Left lung (tissue), 10 donors: ENCODE measurements around the gene NKTR. TPM values are rescaled to one million over a fixed set of nuclear protein-coding genes. Genes with fewer than 3 reads are reported as not detected.

Experiments
- ATAC-seq: fragments of 200-7000 bp; cut with Tn5 transposase; one replicate; pipeline ENCODE4 v1.9.1; 2020; ENCODE audit warnings: moderate library complexity
- DNase-seq, 4 donors: peaks; one replicate each; pipeline ENCODE4 v3.0.0-alpha.2; 2013 to 2020
- H3K27ac ChIP-seq, 2 donors: fragments of 200-600 bp; sonication (generic) in 1 of 2; one replicate each; pipeline versions ENCODE4 v1.5.0 to v1.8.0; 2020 to 2021
- H3K27me3 ChIP-seq, 2 donors: fragments of 200-600 bp; sonication (generic) in 1 of 2; one replicate each; pipeline versions ENCODE4 v1.5.0 to v1.8.0; 2020 to 2021
- H3K36me3 ChIP-seq, 2 donors: fragments of 200-600 bp; sonication (generic) in 1 of 2; one replicate each; pipeline versions ENCODE4 v1.5.0 to v1.8.0; 2020 to 2021
- H3K4me1 ChIP-seq, 2 donors: fragments of 200-600 bp; one replicate each; pipeline ENCODE4 v1.8.0; 2021
- H3K4me3 ChIP-seq, 2 donors: fragments of 200-600 bp; sonication (generic) in 1 of 2; one replicate each; pipeline versions ENCODE4 v1.5.0 to v1.8.0; 2020 to 2021; ENCODE audit warnings: mild to moderate bottlenecking in 1 of 2
- H3K9me3 ChIP-seq, 2 donors: fragments of 200-600 bp; sonication (generic) in 1 of 2; one replicate each; pipeline versions ENCODE4 v1.5.0 to v1.8.0; 2020 to 2021
- CTCF ChIP-seq, 2 donors: fragments of 200-600 bp; sonication (generic) in 1 of 2; IDR thresholded peaks; one replicate each; pipeline versions ENCODE4 v1.5.0 to v1.8.0; 2021; ENCODE audit warnings: antibody characterized with exemption in 2 of 2
- intact Hi-C, 2 donors: fragments of 100-400 bp; cut with DNase I; formaldehyde crosslinking; loops; one replicate each; pipeline versions ENCODE4 v1.11.2 to v1.14.2; 2022
- polyA plus RNA-seq, 6 donors: library from polyadenylated mRNA; unstranded; fragments of 120-200 nt; gene quantifications; one replicate each; pipeline ENCODE4 v1.2.1, GENCODE V29; 2013; ENCODE audit not compliant: insufficient read length in 6 of 6
- total RNA-seq, 2 donors: library from RNA; stranded (reverse); fragmentation: NEBNext Ultra II Directional; extraction: Animal tissue kit (Norgen Biotek cat#: 25700); gene quantifications; one replicate each; pipeline ENCODE4 v1.2.1, GENCODE V29; 2021
- donor health status: DM: no; HTN: yes; CAD: no.
- donor health status: DM: no; HTN: no; CAD: no.

Gene NKTR
- total and polyA plus RNA-seq, 8 donors: 53.7 to 254 (median 207) TPM

GRCh38 chr3:42652251-42652610 is 51.7 kb downstream of the NKTR start:
- no peak for DNase-seq
- Histone ChIP-seq H3K4me3 (peak overlapping the region in 1 of 2 donors; percentile 78), H3K36me3 (peaks cover 0 to 16% of the 10 kb centered on the region in 2 donors), H3K9me3 (no peaks in the 10 kb centered on the region), H3K27ac (peak overlapping the region; percentile 73 to 88), H3K4me1 (peaks cover 27 to 69% of the 10 kb centered on the region in 2 donors), H3K27me3 (no peaks in the 10 kb centered on the region)
- intact Hi-C loops: no loop called here
- TF ChIP-seq CTCF (IDR thresholded peaks at IDR 0.05): no peak
- ATAC-seq: no peak

GRCh38 chr3:42652611-42653302 is 52.3 kb downstream of the NKTR start:
- no peak for TF ChIP-seq CTCF (IDR thresholded peaks at IDR 0.05)
- intact Hi-C loops: no loop called here
- ATAC-seq (peak; percentile 72), DNase-seq (peak in 2 of 4 donors; percentile 82 to 90)
- Histone ChIP-seq H3K4me3 (peak overlapping the region; percentile 76 to 78), H3K4me1 (peaks cover 27 to 69% of the 10 kb centered on the region in 2 donors), H3K27ac (peak overlapping the region; percentile 73 to 88), H3K9me3 (no peaks in the 10 kb centered on the region), H3K36me3 (peaks cover 0 to 11% of the 10 kb centered on the region in 2 donors), H3K27me3 (no peaks in the 10 kb centered on the region)

GRCh38 chr3:42653303-42653559 is 52.7 kb downstream of the NKTR start:
- intact Hi-C loops: no loop called here
- Histone ChIP-seq H3K36me3 (peaks cover 0 to 8% of the 10 kb centered on the region in 2 donors), H3K9me3 (no peaks in the 10 kb centered on the region), H3K4me1 (peaks cover 27 to 69% of the 10 kb centered on the region in 2 donors), H3K27me3 (no peaks in the 10 kb centered on the region), H3K4me3 (peak overlapping the region; percentile 76 to 78), H3K27ac (peak overlapping the region; percentile 73 to 88)
- no peak for TF ChIP-seq CTCF (IDR thresholded peaks at IDR 0.05)
- ATAC-seq: peak; percentile 1
- DNase-seq: no peak

- peak within 1 kb of the TSS; percentile 76 to 78 for H3K4me3 ChIP-seq
- peaks cover 0 to 10% of the 10 kb centered on the region in 2 donors for H3K36me3 ChIP-seq
- H3K27ac ChIP-seq: peak within 1 kb of the TSS; percentile 73 to 88
- H3K27me3 ChIP-seq: no peaks in the 10 kb centered on the region
- intact Hi-C loops: no loop called here
- no peak for TF ChIP-seq CTCF (IDR thresholded peaks at IDR 0.05)
- peaks cover 27 to 66% of the 10 kb centered on the region in 2 donors for H3K4me1 ChIP-seq
- peak; percentile 19 for ATAC-seq
- no peaks in the 10 kb centered on the region for H3K9me3 ChIP-seq
- peak in 3 of 4 donors; percentile 33 to 96 (median 75) for DNase-seq
Observed at GRCh38 chr3:42653560-42654330, 53.3 kb downstream of the NKTR start, which contains the start of gene ZBTB47. ZBTB47 (plus strand) TSS chr3:42653697; CDS start chr3:42658356, 4,659 bp downstream.
